C4-2B (cell line): ENCODE measurements around the gene UBE2Z.

ENCODE experiments used
- CTCF ChIP-seq: fragments of 450-650 bp; conservative IDR thresholded peaks from 2 replicates; pipeline ENCODE4 v1.5.1; 2017; ENCODE audit warnings: mild to moderate bottlenecking
- ZFX ChIP-seq: fragments of 450-650 bp; IDR thresholded peaks from 2 replicates; pipeline ENCODE4 v1.6.1; 2017

GRCh38 chr17:48871035-48871550, 37.1 kb upstream of the UBE2Z start:
- TF ChIP-seq CTCF, result no peak
- TF ChIP-seq ZFX, result no peak
